HCEC 1CT (cell line): ENCODE data around the gene CRHR2.

Experiments used
- DNase-seq: peaks from one replicate; pipeline ENCODE4 v3.0.0-alpha.2; 2017

Gene CRHR2

DNA sequence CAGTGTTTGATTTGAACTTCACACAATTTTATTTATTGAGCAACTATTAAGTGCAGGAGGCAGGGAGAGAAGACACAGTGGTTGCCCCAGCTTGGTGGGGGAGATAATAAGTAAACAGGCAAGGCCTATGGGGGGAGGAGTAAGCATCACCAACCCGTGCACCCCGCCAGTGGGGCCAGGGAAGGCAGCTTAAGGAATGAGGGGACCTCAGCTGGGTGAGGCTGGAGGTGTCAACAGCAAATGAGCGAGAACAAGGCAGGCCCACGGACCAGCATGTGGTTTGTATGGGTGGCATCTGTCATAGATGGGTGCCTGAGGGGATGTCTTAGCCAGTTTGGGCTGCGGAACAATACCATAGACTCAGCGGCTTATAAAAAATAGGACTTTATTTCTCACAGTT lies 24.1 kb upstream of the CRHR2 start:
- no peak for DNase-seq

DNA sequence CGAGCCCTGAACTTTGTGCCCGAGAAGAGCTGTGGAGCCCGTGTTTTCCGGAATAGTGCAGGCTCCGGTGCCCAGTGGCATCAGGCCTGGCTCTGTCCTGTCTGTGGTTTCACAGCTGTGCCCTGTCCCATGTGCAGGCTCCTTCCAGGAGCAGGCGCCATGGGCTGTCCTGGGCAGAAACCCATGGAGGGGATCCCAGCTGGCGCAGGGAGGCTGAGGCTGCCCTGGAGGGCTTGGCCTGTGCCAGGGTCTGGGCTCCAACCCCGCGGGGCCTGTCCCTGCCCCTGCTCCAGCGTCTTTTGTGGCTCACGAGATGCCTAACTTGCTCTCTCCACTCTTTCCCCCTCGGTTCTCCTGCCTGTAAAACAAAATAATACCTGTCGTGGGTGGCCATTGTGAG lies 23.3 kb upstream of the CRHR2 start:
- no peak for DNase-seq

DNA sequence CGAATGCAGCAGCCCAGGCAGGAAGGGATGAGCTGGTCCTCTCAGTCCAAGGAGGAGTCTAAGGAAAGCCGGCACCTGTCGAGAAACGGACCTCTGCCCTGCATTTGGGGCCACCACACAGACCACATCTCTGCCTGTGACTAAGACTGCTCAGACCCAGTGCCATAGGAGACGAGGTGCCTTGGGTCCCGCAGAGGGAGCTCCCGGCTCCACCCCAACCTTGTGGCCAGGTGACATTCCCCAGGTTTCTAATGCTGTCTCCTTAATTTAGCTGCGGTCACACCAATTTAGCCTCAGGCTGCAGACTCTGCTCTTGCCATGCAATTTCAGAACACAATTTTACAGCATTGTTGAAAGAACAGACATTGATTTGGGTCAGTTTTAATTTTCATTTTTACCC lies 22.8 kb upstream of the CRHR2 start:
- DNase-seq, result no peak

DNA sequence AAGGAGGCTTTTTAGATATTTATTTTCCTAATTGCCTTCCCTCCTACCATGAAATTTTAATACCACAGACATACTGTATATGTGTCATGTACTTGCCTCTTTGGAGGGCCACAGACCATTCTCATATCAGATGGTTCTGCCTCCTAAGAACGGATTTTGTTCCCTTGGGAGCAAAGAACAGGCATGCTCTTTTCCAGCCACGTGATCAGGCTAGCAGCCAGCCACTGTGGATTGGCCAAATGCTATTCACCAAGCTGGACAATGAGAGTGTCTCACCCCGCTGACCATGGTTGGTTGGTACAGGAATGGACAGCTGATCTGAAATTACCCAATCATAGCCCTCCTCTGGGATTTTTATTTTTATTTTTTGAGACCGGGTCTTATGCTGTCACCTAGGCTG lies 21.5 kb upstream of the CRHR2 start:
- no peak for DNase-seq

DNA sequence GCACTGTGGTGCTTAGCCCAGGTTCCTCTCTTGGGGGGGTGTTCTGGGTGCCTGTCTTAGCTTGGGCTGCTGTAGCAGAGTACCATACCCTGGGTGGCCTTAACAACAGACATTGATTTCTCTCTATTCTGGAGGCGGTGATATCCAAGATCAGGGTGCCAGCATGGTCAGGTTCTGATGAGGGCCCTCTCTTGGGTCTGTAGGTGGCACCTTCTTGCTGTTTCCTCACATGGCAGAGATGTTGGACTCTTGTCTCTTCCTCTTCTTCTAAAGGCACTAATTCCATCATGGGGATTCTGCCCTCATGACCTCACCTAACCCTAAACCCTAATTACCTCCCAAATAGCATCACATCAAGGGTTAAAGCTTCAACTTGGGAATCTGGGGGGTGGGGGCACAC lies 19.9 kb upstream of the CRHR2 start:
- no peak for DNase-seq

DNA sequence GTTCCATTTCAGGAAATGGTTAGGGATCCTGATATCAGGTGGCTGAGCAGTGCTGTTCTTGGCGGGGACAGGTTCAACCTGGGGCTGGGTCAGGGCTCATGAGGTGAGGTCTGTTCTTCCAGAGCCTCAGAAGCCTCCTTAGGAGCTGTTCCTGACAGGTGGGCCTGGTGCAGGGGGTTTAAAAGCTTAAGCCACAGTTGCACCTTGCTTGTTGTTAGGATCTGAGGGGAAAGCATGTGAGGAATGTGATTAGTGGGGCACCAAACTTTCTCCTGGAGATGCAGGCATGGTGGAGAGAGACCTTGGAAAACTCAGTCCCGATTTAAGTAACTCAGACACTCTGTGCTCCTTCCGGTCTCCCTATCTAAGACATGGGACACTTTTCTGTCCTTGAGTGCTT lies 18.7 kb upstream of the CRHR2 start:
- DNase-seq, result no peak

DNA sequence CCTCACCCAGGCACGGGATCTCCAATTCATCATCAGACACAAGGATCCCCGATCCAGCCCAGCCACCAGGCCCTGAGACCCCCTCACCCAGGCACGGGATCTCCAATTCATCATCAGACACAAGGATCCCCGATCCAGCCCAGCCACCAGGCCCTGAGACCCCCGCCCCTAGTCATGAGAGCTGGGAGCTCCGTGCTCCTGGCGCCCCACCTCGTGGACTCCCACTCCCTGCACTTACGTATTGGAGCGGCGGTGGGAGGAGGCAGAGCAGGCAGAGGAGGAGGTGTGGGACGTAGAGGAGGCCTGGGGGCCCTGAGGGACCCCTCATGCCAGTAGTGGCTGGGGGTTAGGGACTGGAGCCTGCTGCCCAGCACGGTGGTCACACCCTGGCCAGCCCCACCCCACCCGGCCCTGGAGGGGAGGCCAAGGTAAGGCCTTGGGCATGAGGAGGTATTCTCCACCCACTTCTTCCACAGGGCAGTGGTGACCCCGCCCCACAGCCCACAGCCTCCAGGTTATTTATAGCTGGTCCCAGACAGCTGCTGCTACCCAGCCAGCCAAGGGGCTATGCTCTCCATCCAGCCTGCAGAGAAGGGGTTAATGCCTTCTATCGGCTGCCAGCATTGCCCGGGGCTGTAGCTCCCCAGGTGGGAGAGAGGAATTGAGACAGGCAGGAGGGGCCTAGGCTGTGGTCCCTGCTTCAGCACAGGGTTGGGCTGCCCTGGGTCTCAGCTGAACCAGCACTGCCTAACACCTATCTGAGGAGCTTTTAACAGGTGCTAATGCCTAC lies 17.6 kb upstream of the CRHR2 start:
- DNase-seq, result no peak

DNA sequence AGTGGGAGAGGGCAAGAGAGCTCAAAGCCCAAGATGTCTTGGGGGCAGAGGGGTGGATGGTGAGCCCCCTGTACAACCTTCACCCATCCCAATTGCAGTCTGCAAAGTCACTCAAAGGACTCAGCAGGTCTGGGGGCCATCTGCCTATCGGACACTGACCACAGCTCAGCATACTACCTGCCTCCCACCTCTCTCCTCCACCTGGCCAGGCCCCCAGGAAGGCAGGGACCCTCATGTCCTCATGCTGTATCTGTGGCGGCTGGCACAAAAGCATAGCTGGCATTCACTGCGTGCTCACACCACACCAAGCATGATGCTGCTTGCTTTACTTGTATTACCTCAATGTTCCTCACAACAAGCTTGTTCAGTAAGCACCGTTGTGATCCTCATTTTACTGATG lies 16.2 kb upstream of the CRHR2 start:
- no peak for DNase-seq

DNA sequence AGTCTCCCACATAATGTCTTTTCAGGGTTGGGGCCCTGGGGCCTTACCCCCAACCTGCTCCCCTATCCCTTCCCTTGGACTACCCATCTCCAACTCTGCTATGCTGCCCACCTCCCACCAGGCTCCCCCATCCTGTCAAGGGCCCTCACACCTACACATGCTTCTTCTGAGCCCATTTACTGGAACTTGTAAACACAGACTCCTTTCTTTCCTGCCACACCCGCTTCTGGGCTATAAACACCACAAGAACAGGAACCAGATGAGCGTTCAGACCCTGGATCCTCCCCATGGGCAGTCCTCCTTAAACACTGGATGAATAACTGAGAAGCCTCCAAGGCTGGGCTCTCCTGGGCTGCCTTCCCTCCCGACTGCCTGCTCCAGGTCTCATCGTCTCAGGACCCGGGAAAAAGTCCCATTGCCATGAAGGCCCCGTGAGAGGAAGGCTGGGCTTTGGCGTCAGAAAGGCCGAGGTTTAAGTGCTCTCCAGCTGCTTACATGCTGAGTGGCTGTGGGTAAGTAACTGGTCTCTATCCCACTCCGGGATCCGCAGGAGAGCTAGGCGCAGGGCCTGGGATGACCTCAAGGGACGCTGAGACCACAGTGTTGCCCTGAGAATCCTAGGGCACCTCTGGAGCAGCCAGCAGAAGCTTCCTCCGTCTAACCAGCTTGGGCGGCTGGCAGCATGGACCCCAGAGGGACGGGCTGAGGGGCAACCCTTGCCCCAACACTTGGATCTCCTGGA lies 15.6 kb upstream of the CRHR2 start:
- DNase-seq, result no peak

DNA sequence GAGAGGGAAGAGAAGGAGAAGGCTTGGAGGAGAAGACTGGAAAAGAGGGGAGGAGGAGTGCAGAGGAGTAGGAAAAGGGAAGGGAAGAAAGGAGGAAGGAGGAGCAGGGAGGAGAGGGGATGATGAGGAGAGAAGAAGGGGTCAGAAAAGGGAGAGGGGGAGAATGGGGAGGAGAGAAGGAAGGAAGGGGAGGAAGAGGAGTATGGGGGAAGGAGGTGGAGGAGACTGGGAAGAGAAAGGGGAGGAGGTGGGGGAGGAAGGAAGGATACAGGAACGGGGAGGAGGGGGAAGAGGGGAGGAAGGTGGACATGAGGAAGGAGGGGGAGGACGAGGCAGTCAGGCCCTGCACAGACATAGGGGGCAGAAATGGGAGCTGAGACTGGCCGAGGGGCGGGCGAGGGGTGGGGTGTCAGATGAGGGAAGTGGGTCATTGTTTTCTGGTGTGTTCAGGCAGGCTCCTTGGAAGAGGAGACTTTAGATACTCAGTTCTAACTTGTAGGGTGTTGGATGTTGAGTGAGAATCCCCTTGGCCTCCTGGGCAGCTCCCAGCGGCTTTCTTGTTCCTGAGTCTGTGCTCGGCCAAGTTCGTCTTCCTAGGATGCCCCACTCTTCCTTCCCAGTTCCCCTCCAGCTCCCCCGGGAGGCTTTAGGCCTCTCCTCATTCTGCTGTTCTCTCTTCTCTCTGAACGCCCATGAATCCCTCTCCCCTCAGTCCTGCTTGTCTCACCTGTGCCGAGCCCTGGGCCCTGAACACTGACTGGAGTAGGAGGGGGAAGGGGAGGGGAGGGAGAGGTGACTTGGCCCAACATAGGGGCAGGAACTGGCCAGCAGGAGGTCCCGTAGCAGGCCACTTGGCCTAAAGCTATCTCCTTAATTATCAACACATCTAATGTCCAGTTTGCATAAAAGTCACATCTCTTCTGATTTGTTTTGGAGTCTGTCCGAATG lies 12.8 kb upstream of the CRHR2 start:
- no peak for DNase-seq

DNA sequence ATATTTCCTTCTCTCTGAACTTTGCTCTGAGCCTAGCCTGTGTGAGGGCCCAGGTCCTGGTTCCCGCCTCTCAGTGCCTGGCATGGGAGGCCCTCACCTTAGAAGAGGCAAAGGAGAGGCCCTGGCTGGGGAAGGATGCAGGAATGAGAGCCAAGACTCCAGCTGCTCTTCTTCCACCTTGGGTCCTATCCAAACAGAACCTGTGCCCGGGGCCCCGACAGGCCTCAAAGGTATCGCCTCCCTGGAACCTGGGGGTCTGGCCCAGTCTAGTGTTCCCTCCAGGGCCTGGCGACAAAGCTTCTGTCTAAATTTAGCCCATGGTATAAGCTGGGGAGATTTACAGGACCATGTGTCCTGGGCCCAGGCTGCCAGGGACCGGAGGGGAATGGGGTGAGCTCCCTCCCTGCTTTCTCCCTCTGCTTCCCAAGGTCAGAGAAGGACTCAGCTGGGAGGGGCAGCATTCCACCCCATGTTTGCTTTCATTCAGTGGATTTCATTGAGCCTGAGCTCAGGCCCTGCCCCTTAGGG lies 12.0 kb upstream of the CRHR2 start:
- no peak for DNase-seq

DNA sequence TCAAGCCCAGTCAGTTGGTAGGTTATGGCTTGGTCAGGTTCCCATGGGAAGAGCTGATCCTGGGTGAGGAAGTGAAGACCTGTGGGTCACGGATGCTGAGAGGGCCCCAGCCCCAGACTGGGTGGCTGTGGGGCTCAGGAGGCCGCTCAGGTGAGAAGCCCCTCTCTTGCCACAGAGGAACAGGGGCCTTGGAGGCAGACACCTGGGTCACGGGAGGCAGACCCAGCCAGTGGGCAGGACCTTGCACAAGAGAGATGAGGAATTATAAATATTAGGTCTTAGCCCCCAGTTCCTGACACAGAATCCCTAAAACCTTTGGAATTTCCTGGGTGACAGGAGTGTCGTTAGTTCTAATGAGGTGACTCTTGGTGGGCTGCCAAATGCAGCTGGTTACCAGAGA lies 10.6 kb upstream of the CRHR2 start:
- no peak for DNase-seq

DNA sequence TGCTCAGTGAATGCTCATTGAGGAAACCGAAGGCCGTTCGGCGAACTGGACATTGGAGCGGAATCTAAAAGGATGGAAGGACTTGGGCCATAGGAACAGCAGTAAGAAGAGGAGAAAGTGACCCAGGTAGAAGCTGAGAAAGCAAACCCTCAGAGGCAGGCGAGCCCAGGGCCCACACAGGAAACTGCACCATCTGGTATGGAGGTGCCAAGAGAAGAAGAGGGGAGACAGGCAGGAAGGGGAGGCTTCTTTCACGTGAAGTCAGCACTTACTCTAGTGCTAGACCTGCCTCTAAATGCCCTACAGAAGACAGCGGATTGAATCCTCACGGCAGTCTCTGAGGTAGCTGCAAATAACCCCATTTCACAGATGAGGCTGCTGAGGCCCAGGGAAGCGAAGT lies 10.2 kb upstream of the CRHR2 start:
- DNase-seq, result no peak

DNA sequence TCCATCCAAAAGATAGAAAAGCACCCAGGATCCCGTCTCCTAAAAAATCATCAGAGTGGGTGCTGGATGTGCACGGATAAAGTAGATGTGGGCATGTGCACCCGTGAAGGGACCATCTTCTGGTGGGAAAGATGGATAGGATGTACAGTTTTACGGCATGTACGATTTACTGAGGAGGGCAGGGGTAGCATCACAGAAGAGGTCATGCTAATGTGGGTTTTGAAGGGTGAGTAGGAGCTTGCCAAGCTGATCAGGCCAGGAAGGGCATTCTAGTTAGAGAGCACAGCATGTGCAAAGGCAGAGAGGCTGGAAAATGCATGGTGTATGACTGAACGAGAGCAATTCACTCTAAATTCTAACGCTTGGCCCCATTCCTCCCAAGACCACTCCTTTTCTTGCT lies 7.8 kb upstream of the CRHR2 start:
- DNase-seq, result no peak

DNA sequence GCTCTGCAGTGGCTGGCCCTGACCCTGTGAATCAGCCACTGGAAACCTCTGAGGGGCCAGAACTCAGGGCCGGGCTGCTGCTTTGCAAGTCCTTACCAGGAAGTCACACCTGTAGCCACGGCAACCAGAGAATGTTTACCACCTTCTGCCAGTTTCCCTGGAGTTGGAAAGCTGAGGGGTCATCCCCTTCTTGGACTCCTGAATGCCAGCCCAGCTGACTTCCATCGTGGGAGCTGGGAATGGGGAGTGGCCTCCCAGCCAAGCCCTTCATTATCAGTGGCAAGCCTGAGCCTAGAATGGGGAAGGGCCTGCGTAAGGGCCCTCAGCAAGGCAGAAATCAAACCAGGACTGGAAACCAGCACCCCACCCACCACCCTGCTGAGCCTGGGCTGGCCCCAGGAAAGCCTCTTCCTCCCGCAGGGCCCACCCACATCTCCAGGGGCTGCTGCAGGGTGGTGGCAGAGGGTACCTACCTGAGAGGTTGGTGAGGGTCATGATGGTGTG lies 6.5 kb upstream of the CRHR2 start:
- no peak for DNase-seq

DNA sequence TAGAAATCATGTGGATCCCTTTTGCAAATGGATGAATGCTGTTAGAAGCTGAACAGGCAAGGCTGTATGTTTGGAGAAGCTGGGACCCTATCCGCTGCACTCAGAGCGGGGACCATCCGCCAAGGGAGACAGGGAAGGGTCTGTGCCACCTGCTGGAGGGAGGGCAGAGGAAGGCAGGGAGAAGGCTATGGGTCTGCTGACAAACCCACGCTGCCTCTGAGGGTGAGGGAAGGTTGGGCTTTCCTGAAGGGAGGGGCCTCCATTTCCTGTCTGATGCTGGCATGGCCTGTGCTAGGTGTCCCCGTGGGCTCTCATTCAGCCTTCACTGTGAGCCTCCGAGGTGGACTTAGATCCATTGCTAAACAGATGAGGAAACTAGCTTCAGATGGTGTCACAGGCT lies 5.3 kb upstream of the CRHR2 start:
- DNase-seq, result no peak

DNA sequence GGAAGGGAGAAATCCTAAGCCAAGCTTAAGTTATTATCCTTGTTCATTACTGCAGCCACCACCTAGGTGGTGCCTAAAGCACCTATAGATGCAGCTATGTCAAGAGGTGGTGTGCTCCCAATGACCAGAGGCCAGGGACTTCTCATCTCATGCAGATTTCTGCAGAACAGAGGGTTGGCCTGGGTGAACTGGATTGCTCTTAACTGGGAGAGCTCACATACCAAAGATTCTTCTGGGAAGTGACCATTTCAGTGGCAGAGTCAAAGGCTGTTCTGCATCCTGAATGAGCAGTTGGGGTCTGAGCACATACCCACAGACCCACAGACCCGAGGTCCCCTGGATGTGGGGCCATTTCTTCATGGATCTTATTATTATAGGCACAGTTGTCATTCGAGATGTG lies 2.1 kb upstream of the CRHR2 start:
- DNase-seq, result no peak

DNA sequence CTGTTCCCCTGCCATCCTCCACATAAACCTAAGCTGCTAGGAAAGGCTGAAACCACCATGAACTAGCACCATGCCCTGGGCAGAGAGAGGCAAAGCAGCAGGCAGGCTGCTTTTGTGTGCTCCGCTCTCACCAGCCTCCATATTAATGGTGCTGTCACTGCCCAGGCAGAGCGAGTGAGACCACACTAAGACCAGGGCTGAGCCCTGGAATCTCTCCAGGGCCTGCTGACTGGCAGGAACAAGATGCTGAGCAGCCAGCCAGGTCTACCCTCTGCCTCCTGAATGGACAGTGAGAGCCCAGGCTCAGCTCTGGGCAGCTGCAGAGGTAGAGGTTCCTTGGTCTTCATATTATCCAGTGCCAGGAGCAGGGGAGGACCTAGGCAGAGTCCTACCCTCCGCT lies 1.6 kb upstream of the CRHR2 start:
- no peak for DNase-seq

DNA sequence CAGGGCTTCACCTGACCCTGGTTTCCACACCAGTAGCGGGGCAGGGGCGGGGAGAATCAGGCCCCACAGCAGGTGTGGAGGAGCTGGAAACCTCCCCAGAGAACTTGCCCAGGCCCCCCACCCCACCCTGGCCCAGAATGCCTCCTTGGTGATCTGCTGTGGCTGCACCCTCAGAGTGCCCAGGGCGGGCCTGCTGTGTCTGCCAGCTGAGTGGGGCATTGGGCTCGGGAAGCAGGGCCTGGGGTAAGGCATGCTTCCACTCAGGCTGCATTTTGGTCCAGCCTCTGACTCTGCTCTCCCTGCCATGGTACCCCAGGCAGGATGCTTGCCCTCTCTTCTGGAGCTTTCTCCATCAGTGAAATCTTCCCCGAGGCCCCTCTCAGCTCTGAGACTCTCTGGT lies 1.1 kb upstream of the CRHR2 start:
- no peak for DNase-seq

DNA sequence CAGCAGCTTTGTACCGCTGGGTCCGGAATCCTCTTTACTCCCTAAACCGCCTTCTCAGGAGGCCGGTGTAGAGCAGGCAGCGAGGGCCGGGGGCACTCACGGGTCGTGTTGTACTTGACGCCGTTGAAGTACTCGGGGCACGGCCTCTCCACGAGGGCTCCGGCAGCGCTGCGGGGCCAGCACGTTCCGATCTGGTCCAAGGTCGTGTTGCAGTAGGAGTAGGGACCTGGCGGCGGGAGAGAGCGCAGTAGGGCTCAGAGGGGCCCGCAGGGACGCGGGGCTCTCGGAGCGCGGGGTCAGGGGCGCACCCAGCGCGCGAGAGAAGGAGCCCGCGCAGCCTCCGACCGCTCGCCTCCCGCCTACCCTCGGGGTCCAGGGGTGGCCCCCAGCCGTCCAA lies 443 bp downstream of the CRHR2 start:
- no peak for DNase-seq

DNA sequence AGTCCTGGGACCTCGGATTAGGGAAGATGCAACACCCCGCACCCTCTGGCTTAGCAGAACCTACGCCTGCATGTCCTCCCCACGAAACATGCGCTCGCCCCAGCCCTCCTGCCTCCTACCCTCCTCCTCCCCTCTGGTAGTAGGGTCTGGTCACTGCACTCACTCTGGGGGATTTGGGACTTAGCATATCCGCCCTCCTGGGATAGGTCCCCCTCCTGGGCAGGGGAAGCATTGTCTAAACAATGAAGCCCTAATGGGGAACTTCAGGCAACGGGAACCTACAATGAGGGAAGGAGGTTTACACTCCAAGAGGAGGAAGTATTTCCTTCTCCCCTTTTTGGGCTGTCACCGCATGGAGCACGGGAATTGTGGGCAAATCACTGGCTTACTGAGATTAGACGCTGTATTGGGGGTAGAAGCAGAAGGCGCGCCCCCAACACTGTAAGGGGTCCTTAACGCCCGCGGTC lies 892 bp downstream of the CRHR2 start:
- DNase-seq, result no peak

DNA sequence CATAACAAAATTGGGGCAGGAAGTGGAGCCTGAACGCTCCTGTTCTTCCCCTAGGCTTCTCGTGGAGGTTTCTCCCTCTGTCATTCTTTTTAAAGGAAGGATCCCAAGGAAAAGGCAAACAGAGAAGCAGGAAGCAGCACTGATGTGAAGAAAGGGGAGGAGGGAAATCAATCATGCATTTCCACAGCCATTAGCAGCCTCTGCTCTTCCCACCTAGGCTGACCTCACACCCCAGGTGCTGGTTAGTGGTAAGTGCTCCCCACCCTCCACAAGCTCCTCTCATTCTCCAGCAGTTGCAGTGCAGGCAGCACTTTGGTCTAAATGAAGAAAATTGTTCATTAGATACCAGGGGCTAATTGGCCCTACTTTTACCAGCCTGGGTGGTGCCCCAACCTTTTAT lies 2.6 kb downstream of the CRHR2 start:
- no peak for DNase-seq

DNA sequence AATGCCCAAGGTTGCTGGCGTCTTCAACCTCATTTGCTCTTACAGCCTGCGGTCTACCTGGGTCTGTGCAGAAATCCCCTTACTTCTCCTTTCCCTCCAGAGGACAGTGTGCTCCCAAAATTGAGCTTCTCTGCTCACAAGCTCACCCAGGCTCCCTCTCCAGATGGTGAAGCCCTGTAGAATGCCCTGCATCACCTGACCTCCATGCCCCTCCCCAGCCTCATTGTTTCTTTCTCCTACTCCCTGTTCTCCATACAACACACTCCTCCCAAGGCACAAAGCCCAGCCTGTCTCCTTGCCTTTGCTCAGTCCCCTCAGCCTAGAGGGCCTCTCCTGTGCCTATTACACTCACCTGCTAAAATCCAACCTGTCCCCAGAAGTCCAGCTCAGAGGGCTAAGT lies 3.5 kb downstream of the CRHR2 start:
- no peak for DNase-seq
